Right lobe of liver (tissue), 4 donors: ENCODE measurements around the gene PPP1R1A.

Experiments
- CTCF ChIP-seq, 4 donors: fragments of 200-600 bp in 3 of 4; fragments of 450-650 bp in 1 of 4; IDR thresholded peaks; one replicate each; pipeline versions ENCODE4 v1.5.1 to v1.8.0; 2016 to 2022; ENCODE audit warnings: antibody characterized with exemption in 4 of 4, mild to moderate bottlenecking in 2 of 4
- POLR2A ChIP-seq: fragments of 450-650 bp; IDR thresholded peaks from one replicate; pipeline ENCODE4 v1.6.1; 2017; ENCODE audit warnings: antibody characterized with exemption, mild to moderate bottlenecking
- donor health status: DM: no; HTN: no; CAD: no.
- donor health status: DM: no; HTN: no; CAD: no.
- donor health status: DM: no; HTN: yes; CAD: no.

GRCh38 chr12:54565986-54566544 lies 22.4 kb downstream of the PPP1R1A start:
- TF ChIP-seq CTCF (IDR thresholded peaks at IDR 0.05) (no peak), POLR2A (no peak)
